Right ventricle myocardium superior (tissue), 1 donor: ENCODE measurements around the gene ASAP2. TPM values are rescaled to one million over a fixed set of nuclear protein-coding genes. Genes with fewer than 3 reads are reported as not detected.

ENCODE experiments used
- ATAC-seq: fragments of 200-7000 bp; cut with Tn5 transposase; one replicate; pipeline ENCODE4 v1.9.1; 2020; ENCODE audit warnings: mild to moderate bottlenecking; ENCODE audit not compliant: poor library complexity
- DNase-seq: peaks from one replicate; pipeline ENCODE4 v3.0.0-alpha.2; 2020
- intact Hi-C: fragments of 100-400 bp; cut with DNase I; formaldehyde crosslinking; loops from one replicate; pipeline ENCODE4 v1.11.2; 2022
- total RNA-seq: library from RNA; stranded (reverse); fragmentation: NEBNext Ultra II Directional; extraction: Animal tissue kit (Norgen Biotek cat#: 25700); gene quantifications from one replicate; pipeline ENCODE4 v1.2.1, GENCODE V29; 2021
- donor health status: DM: no; HTN: yes; CAD: no; lungs with severe emphysema.

Gene ASAP2
- total RNA-seq, 1 donor from 2014 or later = 10.7 TPM

GRCh38 chr2:9178904-9179571 is 27.6 kb upstream of the ASAP2 start:
- DNase-seq (peak; percentile 59), ATAC-seq (peak; percentile 76)
- intact Hi-C loops = no loop called here

GRCh38 chr2:9179572-9180201 is 26.9 kb upstream of the ASAP2 start:
- DNase-seq (no peak), ATAC-seq (peak; percentile 63)
- intact Hi-C loops = no loop called here

- ATAC-seq (no peak), DNase-seq (no peak)
- intact Hi-C loops = no loop called here
Observed at GRCh38 chr2:9184361-9184760, 22.3 kb upstream of the ASAP2 start.

- DNase-seq (no peak), ATAC-seq (no peak)
- intact Hi-C loops = no loop called here
Observed at GRCh38 chr2:9187620-9188214, 18.9 kb upstream of the ASAP2 start.

GRCh38 chr2:9188823-9189222 is 17.8 kb upstream of the ASAP2 start:
- intact Hi-C loops = no loop called here
- ATAC-seq = no peak
- DNase-seq = no peak

- DNase-seq = no peak
- ATAC-seq = no peak
- intact Hi-C loops = no loop called here
Observed at GRCh38 chr2:9189901-9190300, 16.7 kb upstream of the ASAP2 start.

- intact Hi-C loops = no loop called here
- ATAC-seq = peak; percentile 86
- DNase-seq = peak; percentile 91
Observed at GRCh38 chr2:9191041-9191481, 15.6 kb upstream of the ASAP2 start.

GRCh38 chr2:9192712-9193111 is 13.9 kb upstream of the ASAP2 start:
- DNase-seq (no peak), ATAC-seq (no peak)
- intact Hi-C loops = no loop called here

- intact Hi-C loops = no loop called here
- no peak for ATAC-seq
- no peak for DNase-seq
Observed at GRCh38 chr2:9194352-9194751, 12.3 kb upstream of the ASAP2 start.

GRCh38 chr2:9196637-9197036 is 10.0 kb upstream of the ASAP2 start:
- ATAC-seq (peak; percentile 13), DNase-seq (no peak)
- intact Hi-C loops = no loop called here

- intact Hi-C loops = no loop called here
Observed at GRCh38 chr2:9197916-9198315, 8.7 kb upstream of the ASAP2 start.

GRCh38 chr2:9199716-9200632 is 6.6 kb upstream of the ASAP2 start:
- ATAC-seq (no peak), DNase-seq (no peak)
- intact Hi-C loops = loop anchor here (10.0 kb wide), 1 partner anchor 225 kb away; the partner anchor contains the start of genes CPSF3 and ITGB1BP1

More at GRCh38 chr2:9197916-9198315, 8.7 kb upstream of the ASAP2 start:
- DNase-seq = no peak
- ATAC-seq = no peak

GRCh38 chr2:9200633-9201015 is 6.0 kb upstream of the ASAP2 start:
- DNase-seq (no peak), ATAC-seq (no peak)
- intact Hi-C loops = loop anchor here (10.0 kb wide), 1 partner anchor 224 kb away; the partner anchor contains the start of genes CPSF3 and ITGB1BP1

GRCh38 chr2:9201185-9201891 is 5.3 kb upstream of the ASAP2 start:
- no peak for DNase-seq

GRCh38 chr2:9203006-9203405 is 3.6 kb upstream of the ASAP2 start:
- intact Hi-C loops = loop anchor here (10.0 kb wide), 1 partner anchor 222 kb away; the partner anchor contains the start of genes CPSF3 and ITGB1BP1
- ATAC-seq (no peak), DNase-seq (no peak)

More at GRCh38 chr2:9201185-9201891, 5.3 kb upstream of the ASAP2 start:
- ATAC-seq = no peak
- intact Hi-C loops = loop anchor here (10.0 kb wide), 1 partner anchor 223 kb away; the partner anchor contains the start of genes CPSF3 and ITGB1BP1

GRCh38 chr2:9203876-9204275 is 2.7 kb upstream of the ASAP2 start:
- DNase-seq (no peak), ATAC-seq (no peak)
- intact Hi-C loops = loop anchor here (10.0 kb wide), 1 partner anchor 221 kb away; the partner anchor contains the start of genes CPSF3 and ITGB1BP1

GRCh38 chr2:9204939-9205338 is 1.7 kb upstream of the ASAP2 start:
- DNase-seq = no peak
- intact Hi-C loops = loop anchor here (5.0 to 10.0 kb wide), 2 partner anchors 127 to 220 kb away; partner anchors contain the start of genes CPSF3 and ITGB1BP1
- ATAC-seq = no peak

- no peak for DNase-seq
- no peak for ATAC-seq
- intact Hi-C loops = loop anchor here (5.0 to 10.0 kb wide), 2 partner anchors 127 to 219 kb away; partner anchors contain the start of genes CPSF3 and ITGB1BP1
Observed at GRCh38 chr2:9205486-9205885, 1.1 kb upstream of the ASAP2 start.
